ENCODE data around the gene VMO1.

Gene VMO1, protein sequence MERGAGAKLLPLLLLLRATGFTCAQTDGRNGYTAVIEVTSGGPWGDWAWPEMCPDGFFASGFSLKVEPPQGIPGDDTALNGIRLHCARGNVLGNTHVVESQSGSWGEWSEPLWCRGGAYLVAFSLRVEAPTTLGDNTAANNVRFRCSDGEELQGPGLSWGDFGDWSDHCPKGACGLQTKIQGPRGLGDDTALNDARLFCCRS

DNA sequence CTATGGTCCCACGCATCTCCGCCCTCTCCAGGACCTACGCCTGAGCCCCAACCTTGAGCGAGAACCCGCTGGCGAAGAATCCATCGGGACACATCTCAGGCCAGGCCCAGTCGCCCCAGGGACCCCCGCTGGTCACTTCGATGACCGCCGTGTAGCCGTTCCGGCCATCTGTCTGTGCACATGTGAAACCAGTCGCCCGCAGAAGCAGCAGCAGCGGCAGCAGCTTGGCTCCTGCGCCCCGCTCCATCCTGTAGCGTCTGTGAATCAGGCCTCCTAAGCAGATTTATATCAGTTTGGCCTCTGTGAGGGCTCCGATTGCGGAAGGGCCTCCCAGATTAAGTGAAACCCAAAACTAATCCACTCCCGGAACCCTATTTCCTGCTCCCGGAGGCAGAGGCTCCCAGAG, at the start of gene VMO1:
Gene VMO1 (minus strand): TSS at position 259 of the 406 bp plus-strand sequence. CDS start 12 bp downstream, at position 247.
- Histone ChIP-seq H2AFZ (ENCODE audit: low read length) (no peak within 1 kb of the TSS), H4K20me1 (ENCODE audit: insufficient read depth, low read length) (no peaks in the 10 kb centered on the region), H3K4me2 (ENCODE audit: low read length) (no peak within 1 kb of the TSS), H3K27ac (ENCODE audit: low read depth, low read length, poor library complexity, severe bottlenecking) (no peak within 1 kb of the TSS), H3K4me1 (ENCODE audit: insufficient read depth, low read length, severe bottlenecking) (peaks cover 17% of the 10 kb centered on the region), H3K9ac (ENCODE audit: low read length) (no peak within 1 kb of the TSS), H3K36me3 (ENCODE audit: insufficient read depth, low read length) (no peaks in the 10 kb centered on the region), H3K79me2 (ENCODE audit: insufficient read depth, low read length) (no peaks in the 10 kb centered on the region), H3F3A (ENCODE audit: insufficient read depth, low read length) (no peaks in the 10 kb centered on the region), H3K4me3 (ENCODE audit: low read depth, low read length, poor library complexity, severe bottlenecking) (no peak within 1 kb of the TSS), H3K9me3 (ENCODE audit: low read length) (no peaks in the 10 kb centered on the region), H3K27me3 (ENCODE audit: insufficient read depth, low read length) (peaks cover 11% of the 10 kb centered on the region; the same call in 1 of the 2 replicates), H3K9me2 (ENCODE audit: low read depth, low read length) (no peaks in the 10 kb centered on the region)
- no peak for TF ChIP-seq EZH2 (IDR thresholded peaks at IDR 0.05; ENCODE audit: borderline replicate concordance, low read length)
- TF ChIP-seq, protein P1, sequence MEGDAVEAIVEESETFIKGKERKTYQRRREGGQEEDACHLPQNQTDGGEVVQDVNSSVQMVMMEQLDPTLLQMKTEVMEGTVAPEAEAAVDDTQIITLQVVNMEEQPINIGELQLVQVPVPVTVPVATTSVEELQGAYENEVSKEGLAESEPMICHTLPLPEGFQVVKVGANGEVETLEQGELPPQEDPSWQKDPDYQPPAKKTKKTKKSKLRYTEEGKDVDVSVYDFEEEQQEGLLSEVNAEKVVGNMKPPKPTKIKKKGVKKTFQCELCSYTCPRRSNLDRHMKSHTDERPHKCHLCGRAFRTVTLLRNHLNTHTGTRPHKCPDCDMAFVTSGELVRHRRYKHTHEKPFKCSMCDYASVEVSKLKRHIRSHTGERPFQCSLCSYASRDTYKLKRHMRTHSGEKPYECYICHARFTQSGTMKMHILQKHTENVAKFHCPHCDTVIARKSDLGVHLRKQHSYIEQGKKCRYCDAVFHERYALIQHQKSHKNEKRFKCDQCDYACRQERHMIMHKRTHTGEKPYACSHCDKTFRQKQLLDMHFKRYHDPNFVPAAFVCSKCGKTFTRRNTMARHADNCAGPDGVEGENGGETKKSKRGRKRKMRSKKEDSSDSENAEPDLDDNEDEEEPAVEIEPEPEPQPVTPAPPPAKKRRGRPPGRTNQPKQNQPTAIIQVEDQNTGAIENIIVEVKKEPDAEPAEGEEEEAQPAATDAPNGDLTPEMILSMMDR (IDR thresholded peaks at IDR 0.05; ENCODE audit: low read length): no peak

DNA sequence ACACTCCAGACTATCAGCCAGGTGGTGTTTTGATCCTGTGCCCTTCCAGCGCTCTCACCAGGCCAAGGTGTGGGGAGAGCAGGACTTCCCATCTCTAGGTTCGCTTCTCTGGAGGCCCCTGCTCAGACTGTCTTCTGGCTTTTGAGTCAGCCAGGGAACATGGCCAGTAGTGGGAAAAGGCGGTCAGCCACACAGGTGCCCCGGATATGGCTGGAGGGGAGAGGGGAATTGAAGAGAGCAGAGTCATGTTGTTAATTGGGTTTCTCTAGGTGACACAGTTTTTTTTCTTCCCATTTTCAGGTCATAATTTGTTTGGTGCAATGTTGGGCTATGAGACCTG, 48.5 kb upstream of the VMO1 start:
- Histone ChIP-seq H3K4me3 (ENCODE audit: low read depth, low read length, poor library complexity, severe bottlenecking) (peak overlapping the region; percentile 96), H3K9me3 (ENCODE audit: low read length) (no peaks in the 10 kb centered on the region), H4K20me1 (ENCODE audit: insufficient read depth, low read length) (no peaks in the 10 kb centered on the region), H2AFZ (ENCODE audit: low read length) (no peak overlapping the region), H3K27me3 (ENCODE audit: insufficient read depth, low read length) (no peaks in the 10 kb centered on the region), H3K9me2 (ENCODE audit: low read depth, low read length) (no peaks in the 10 kb centered on the region), H3K4me2 (ENCODE audit: low read length) (peak overlapping the region; percentile 100), H3K36me3 (ENCODE audit: insufficient read depth, low read length) (peaks cover 9% of the 10 kb centered on the region; the same call in 1 of the 2 replicates), H3K27ac (ENCODE audit: low read depth, low read length, poor library complexity, severe bottlenecking) (no peak overlapping the region), H3K4me1 (ENCODE audit: insufficient read depth, low read length, severe bottlenecking) (peaks cover 24% of the 10 kb centered on the region), H3F3A (ENCODE audit: insufficient read depth, low read length) (no peaks in the 10 kb centered on the region), H3K79me2 (ENCODE audit: insufficient read depth, low read length) (no peaks in the 10 kb centered on the region; the same call in 1 of the 2 replicates), H3K9ac (ENCODE audit: low read length) (peak overlapping the region; percentile 94; the same call in 1 of the 2 replicates)
- no peak for TF ChIP-seq EZH2 (IDR thresholded peaks at IDR 0.05; ENCODE audit: borderline replicate concordance, low read length)
- TF ChIP-seq, protein P1 (IDR thresholded peaks at IDR 0.05; ENCODE audit: low read length): no peak

DNA sequence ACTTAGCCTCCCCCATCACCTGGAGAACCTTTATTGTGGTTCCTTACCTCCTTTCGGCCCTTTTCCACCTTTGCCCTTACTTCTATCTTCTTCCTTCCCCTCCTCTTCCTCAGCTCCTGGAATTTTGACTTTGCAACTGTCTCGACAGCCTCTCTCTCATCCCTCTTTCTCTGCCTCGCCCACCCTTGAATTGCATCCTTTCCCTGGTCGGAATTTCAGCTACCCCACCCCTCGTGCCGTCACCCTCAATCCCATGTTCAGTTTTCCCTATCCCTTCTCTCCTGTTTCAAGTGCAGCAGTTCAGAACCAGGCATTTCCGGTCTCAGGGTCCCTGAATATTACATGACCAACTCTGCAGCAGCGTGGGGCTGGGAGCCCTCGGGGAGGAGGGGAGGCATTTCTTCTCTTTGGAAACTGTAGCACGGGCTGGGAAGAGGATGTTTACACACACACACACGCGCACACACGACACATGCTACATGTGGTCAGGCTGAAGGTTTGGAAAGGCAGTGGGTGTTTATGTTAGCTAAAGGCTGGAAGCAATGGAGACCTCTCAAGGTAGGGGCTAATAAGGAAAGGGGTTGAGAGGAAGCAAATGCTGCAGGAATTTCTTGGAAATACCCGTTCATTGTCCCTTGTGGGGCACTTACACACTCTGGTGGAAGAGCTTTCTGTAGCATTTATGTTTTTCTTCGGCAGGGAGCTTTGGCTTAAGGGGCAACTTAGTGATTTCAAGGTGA, 47.9 kb upstream of the VMO1 start:
- Histone ChIP-seq H3K9ac (ENCODE audit: low read length) (peak overlapping the region; percentile 94), H3F3A (ENCODE audit: insufficient read depth, low read length) (no peaks in the 10 kb centered on the region), H3K27me3 (ENCODE audit: insufficient read depth, low read length) (no peaks in the 10 kb centered on the region), H3K36me3 (ENCODE audit: insufficient read depth, low read length) (peaks cover 9% of the 10 kb centered on the region; the same call in 1 of the 2 replicates), H3K9me2 (ENCODE audit: low read depth, low read length) (no peaks in the 10 kb centered on the region), H3K4me2 (ENCODE audit: low read length) (peak overlapping the region; percentile 100), H3K27ac (ENCODE audit: low read depth, low read length, poor library complexity, severe bottlenecking) (no peak overlapping the region), H2AFZ (ENCODE audit: low read length) (no peak overlapping the region), H3K4me1 (ENCODE audit: insufficient read depth, low read length, severe bottlenecking) (peaks cover 24% of the 10 kb centered on the region), H3K79me2 (ENCODE audit: insufficient read depth, low read length) (no peaks in the 10 kb centered on the region; the same call in 1 of the 2 replicates), H4K20me1 (ENCODE audit: insufficient read depth, low read length) (no peaks in the 10 kb centered on the region), H3K9me3 (ENCODE audit: low read length) (no peaks in the 10 kb centered on the region), H3K4me3 (ENCODE audit: low read depth, low read length, poor library complexity, severe bottlenecking) (peak overlapping the region; percentile 96)
- no peak for TF ChIP-seq EZH2 (IDR thresholded peaks at IDR 0.05; ENCODE audit: borderline replicate concordance, low read length)
- TF ChIP-seq, protein P1 (IDR thresholded peaks at IDR 0.05; ENCODE audit: low read length): no peak

Data from OCI-LY1 (cell line).